Mesendoderm (in vitro differentiated cells): ENCODE measurements around the gene ONECUT1.
A peak's percentile ranks its signal among the peaks of the same experiment; 100 is the strongest.

Experiments used
- DNase-seq: peaks from one replicate; pipeline ENCODE4 v3.0.0; 2013
- H2AK5ac ChIP-seq: 2 replicates; pipeline ENCODE4 v1.6.1; 2013; ENCODE audit warnings: low read length, inconsistent platforms
- H2BK120ac ChIP-seq: 2 replicates; pipeline ENCODE4 v1.6.1; 2013; ENCODE audit warnings: low read depth, mild to moderate bottlenecking, low read length, moderate library complexity, mixed read lengths
- H2BK15ac ChIP-seq: replicated peaks from 2 replicates; pipeline ENCODE4 v1.6.1; 2013; ENCODE audit warnings: low read depth, mild to moderate bottlenecking, moderate library complexity
- H2BK5ac ChIP-seq: 2 replicates; pipeline ENCODE4 v1.6.1; 2013; ENCODE audit warnings: low read length, inconsistent platforms
- H3K18ac ChIP-seq: 2 replicates; pipeline ENCODE4 v1.6.1; 2013; ENCODE audit warnings: mild to moderate bottlenecking, low read length, mixed read lengths
- H3K23ac ChIP-seq: one replicate; pipeline ENCODE4 v1.6.1; 2013; ENCODE audit warnings: low read length
- H3K27ac ChIP-seq: 2 replicates; pipeline ENCODE4 v1.5.1; 2013; ENCODE audit warnings: low read depth, mild to moderate bottlenecking, inconsistent platforms, low read length, moderate library complexity
- H3K27me3 ChIP-seq: 2 replicates; pipeline ENCODE4 v1.6.1; 2013; ENCODE audit warnings: low read length, control low read depth, mild to moderate bottlenecking, inconsistent platforms; ENCODE audit not compliant: insufficient read depth, poor library complexity
- H3K36me3 ChIP-seq: 2 replicates; pipeline ENCODE4 v1.6.1; 2013; ENCODE audit warnings: low read length, inconsistent platforms; ENCODE audit not compliant: control insufficient read depth, insufficient read depth
- H3K4ac ChIP-seq: one replicate; pipeline ENCODE4 v1.6.1; 2013; ENCODE audit warnings: low read depth, mild to moderate bottlenecking, low read length, moderate library complexity
- H3K4me1 ChIP-seq: 2 replicates; pipeline ENCODE4 v1.6.1; 2013; ENCODE audit warnings: low read depth, low read length, inconsistent platforms; ENCODE audit not compliant: control insufficient read depth
- H3K4me2 ChIP-seq: 2 replicates; pipeline ENCODE4 v1.6.1; 2013; ENCODE audit warnings: low read length
- H3K4me3 ChIP-seq: 2 replicates; pipeline ENCODE4 v1.5.1; 2013; ENCODE audit warnings: mild to moderate bottlenecking, low read length
- H3K56ac ChIP-seq: one replicate; pipeline ENCODE4 v1.6.1; 2013; ENCODE audit warnings: low read length
- H3K79me1 ChIP-seq: 2 replicates; pipeline ENCODE4 v1.6.1; 2013; ENCODE audit warnings: low read length, inconsistent platforms
- H3K79me2 ChIP-seq: 2 replicates; pipeline ENCODE4 v1.6.1; 2013; ENCODE audit warnings: mild to moderate bottlenecking, low read length; ENCODE audit not compliant: control insufficient read depth, insufficient read depth
- H3K9ac ChIP-seq: 2 replicates; pipeline ENCODE4 v1.6.1; 2013; ENCODE audit warnings: low read length, inconsistent platforms
- H4K5ac ChIP-seq: one replicate; pipeline ENCODE4 v1.6.1; 2013; ENCODE audit warnings: low read length
- H4K8ac ChIP-seq: one replicate; pipeline ENCODE4 v1.6.1; 2013; ENCODE audit warnings: low read depth, mild to moderate bottlenecking, control low read depth, low read length, moderate library complexity
- WGBS: extraction: QIAGEN DNeasy Blood & Tissue Kit; methylation state at CpG from one replicate; pipeline ENCODE4 v1.1.7; 2013; ENCODE audit warnings: low lambda C conversion rate, missing lambda C conversion rate; ENCODE audit not compliant: insufficient coverage; ENCODE audit errors: extremely low coverage; 5-methylcytosine and 5-hydroxymethylcytosine counted together

The ONECUT1 gene

GRCh38 chr15:52786436-52787122 lies 3.6 kb downstream of the ONECUT1 start:
- Histone ChIP-seq H2AK5ac (no peak overlapping the region), H2BK5ac (no peak overlapping the region), H3K56ac (peak overlapping the region; percentile 57), H3K4ac (no peak overlapping the region), H3K79me2 (no peaks in the 10 kb centered on the region), H3K4me3 (no peak overlapping the region), H2BK120ac (no peak overlapping the region), H3K23ac (no peak overlapping the region), H3K36me3 (no peaks in the 10 kb centered on the region), H3K27me3 (peaks cover 59% of the 10 kb centered on the region), H3K79me1 (no peaks in the 10 kb centered on the region), H4K8ac (no peak overlapping the region), H3K18ac (no peak overlapping the region), H3K27ac (no peak overlapping the region), H3K9ac (peak overlapping the region; percentile 28), H2BK15ac (no peak overlapping the region), H4K5ac (no peak overlapping the region), H3K4me2 (peak overlapping the region; percentile 50), H3K4me1 (peaks cover 6% of the 10 kb centered on the region)
- peak; percentile 48 for DNase-seq
- no CpG with 5 or more reads among the region's 28 CpGs for WGBS

- Histone ChIP-seq H2BK5ac (no peak overlapping the region), H3K23ac (no peak overlapping the region), H4K5ac (no peak overlapping the region), H3K4me3 (no peak overlapping the region), H3K27ac (no peak overlapping the region), H2BK120ac (no peak overlapping the region), H3K36me3 (no peaks in the 10 kb centered on the region), H3K4me1 (peaks cover 6% of the 10 kb centered on the region), H3K79me1 (no peaks in the 10 kb centered on the region), H3K56ac (peak overlapping the region; percentile 52), H3K4ac (no peak overlapping the region), H2BK15ac (no peak overlapping the region), H2AK5ac (no peak overlapping the region), H3K18ac (no peak overlapping the region), H3K79me2 (no peaks in the 10 kb centered on the region), H3K27me3 (peaks cover 54% of the 10 kb centered on the region), H3K9ac (no peak overlapping the region), H3K4me2 (peak overlapping the region; percentile 50), H4K8ac (no peak overlapping the region)
- no CpG with 5 or more reads among the region's 27 CpGs for WGBS
- peak; percentile 38 for DNase-seq
These were observed 4.3 kb downstream of the ONECUT1 start for GRCh38 chr15:52785672-52786406.

GRCh38 chr15:52784799-52785671 lies 5.1 kb downstream of the ONECUT1 start:
- H3K18ac ChIP-seq: no peak overlapping the region
- H4K5ac ChIP-seq: no peak overlapping the region
- peak; percentile 33 for DNase-seq
- H4K8ac ChIP-seq: no peak overlapping the region
- H3K56ac ChIP-seq: peak overlapping the region; percentile 52
- no peak overlapping the region for H3K4me3 ChIP-seq
- no peak overlapping the region for H3K9ac ChIP-seq
- H3K4me2 ChIP-seq: peak overlapping the region; percentile 32
- no peaks in the 10 kb centered on the region for H3K79me1 ChIP-seq
- no peak overlapping the region for H3K27ac ChIP-seq
- H3K4ac ChIP-seq: no peak overlapping the region
- no peak overlapping the region for H3K23ac ChIP-seq
- no peak overlapping the region for H2BK120ac ChIP-seq
- H3K27me3 ChIP-seq: peaks cover 54% of the 10 kb centered on the region
- no peak overlapping the region for H2AK5ac ChIP-seq
- H3K79me2 ChIP-seq: no peaks in the 10 kb centered on the region
- no CpG with 5 or more reads among the region's 64 CpGs for WGBS
- no peak overlapping the region for H2BK15ac ChIP-seq
- H3K4me1 ChIP-seq: peaks cover 6% of the 10 kb centered on the region
- H3K36me3 ChIP-seq: no peaks in the 10 kb centered on the region
- no peak overlapping the region for H2BK5ac ChIP-seq

GRCh38 chr15:52783929-52784798 lies 6.0 kb downstream of the ONECUT1 start:
- Histone ChIP-seq H3K56ac (no peak overlapping the region), H2BK120ac (no peak overlapping the region), H3K4me3 (no peak overlapping the region), H3K4ac (no peak overlapping the region), H4K8ac (no peak overlapping the region), H3K27ac (no peak overlapping the region), H3K36me3 (no peaks in the 10 kb centered on the region), H2BK5ac (no peak overlapping the region), H3K23ac (no peak overlapping the region), H3K27me3 (peaks cover 49% of the 10 kb centered on the region), H2AK5ac (no peak overlapping the region), H3K18ac (no peak overlapping the region), H2BK15ac (no peak overlapping the region), H3K79me2 (no peaks in the 10 kb centered on the region), H4K5ac (no peak overlapping the region), H3K79me1 (no peaks in the 10 kb centered on the region), H3K9ac (peak overlapping the region; percentile 19), H3K4me2 (peak overlapping the region; percentile 72), H3K4me1 (peaks cover 6% of the 10 kb centered on the region)
- no CpG with 5 or more reads among the region's 57 CpGs for WGBS
- peak; percentile 79 for DNase-seq

- no peak overlapping the region for H4K8ac ChIP-seq
- no peak overlapping the region for H2AK5ac ChIP-seq
- peak; percentile 91 for DNase-seq
- no peak overlapping the region for H3K4me3 ChIP-seq
- no peak overlapping the region for H3K56ac ChIP-seq
- H3K4me1 ChIP-seq: peaks cover 6% of the 10 kb centered on the region
- no peak overlapping the region for H2BK15ac ChIP-seq
- no peak overlapping the region for H2BK5ac ChIP-seq
- WGBS: no CpG with 5 or more reads among the region's 34 CpGs
- H2BK120ac ChIP-seq: no peak overlapping the region
- H3K4ac ChIP-seq: no peak overlapping the region
- H3K79me1 ChIP-seq: no peaks in the 10 kb centered on the region
- H3K36me3 ChIP-seq: no peaks in the 10 kb centered on the region
- H3K18ac ChIP-seq: no peak overlapping the region
- H3K23ac ChIP-seq: no peak overlapping the region
- H3K4me2 ChIP-seq: peak overlapping the region; percentile 72
- H3K79me2 ChIP-seq: no peaks in the 10 kb centered on the region
- peak overlapping the region; percentile 19 for H3K9ac ChIP-seq
- peaks cover 40% of the 10 kb centered on the region for H3K27me3 ChIP-seq
- no peak overlapping the region for H4K5ac ChIP-seq
- H3K27ac ChIP-seq: no peak overlapping the region
These were observed 6.8 kb downstream of the ONECUT1 start for GRCh38 chr15:52783191-52783829.
